Measurements from ENCODE around the gene DIP2B.
A peak's percentile ranks its signal among the peaks of the same experiment; 100 is the strongest.

DIP2B gene

DNA sequence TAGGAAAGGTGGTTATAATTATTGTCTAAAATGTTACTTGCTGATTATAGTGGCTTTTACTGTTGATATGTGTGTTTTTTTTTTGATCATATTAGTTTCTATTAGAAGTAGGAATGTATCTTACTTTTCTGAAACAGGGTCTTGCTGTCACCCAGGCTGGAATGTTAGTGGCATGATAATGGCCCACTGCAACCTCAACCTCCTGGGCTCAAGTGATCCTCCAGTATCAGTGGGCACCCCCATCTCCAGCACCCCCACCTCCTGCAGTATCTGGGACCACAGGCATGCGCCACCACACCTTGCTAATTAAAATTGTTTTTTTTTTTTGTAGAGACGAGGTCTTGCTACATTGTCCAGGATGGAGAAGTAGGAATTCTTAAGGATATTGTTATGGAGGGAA is 270.5 kb downstream of the DIP2B start:
- no peak for DNase-seq (ENCODE audit: low spot score)

DNA sequence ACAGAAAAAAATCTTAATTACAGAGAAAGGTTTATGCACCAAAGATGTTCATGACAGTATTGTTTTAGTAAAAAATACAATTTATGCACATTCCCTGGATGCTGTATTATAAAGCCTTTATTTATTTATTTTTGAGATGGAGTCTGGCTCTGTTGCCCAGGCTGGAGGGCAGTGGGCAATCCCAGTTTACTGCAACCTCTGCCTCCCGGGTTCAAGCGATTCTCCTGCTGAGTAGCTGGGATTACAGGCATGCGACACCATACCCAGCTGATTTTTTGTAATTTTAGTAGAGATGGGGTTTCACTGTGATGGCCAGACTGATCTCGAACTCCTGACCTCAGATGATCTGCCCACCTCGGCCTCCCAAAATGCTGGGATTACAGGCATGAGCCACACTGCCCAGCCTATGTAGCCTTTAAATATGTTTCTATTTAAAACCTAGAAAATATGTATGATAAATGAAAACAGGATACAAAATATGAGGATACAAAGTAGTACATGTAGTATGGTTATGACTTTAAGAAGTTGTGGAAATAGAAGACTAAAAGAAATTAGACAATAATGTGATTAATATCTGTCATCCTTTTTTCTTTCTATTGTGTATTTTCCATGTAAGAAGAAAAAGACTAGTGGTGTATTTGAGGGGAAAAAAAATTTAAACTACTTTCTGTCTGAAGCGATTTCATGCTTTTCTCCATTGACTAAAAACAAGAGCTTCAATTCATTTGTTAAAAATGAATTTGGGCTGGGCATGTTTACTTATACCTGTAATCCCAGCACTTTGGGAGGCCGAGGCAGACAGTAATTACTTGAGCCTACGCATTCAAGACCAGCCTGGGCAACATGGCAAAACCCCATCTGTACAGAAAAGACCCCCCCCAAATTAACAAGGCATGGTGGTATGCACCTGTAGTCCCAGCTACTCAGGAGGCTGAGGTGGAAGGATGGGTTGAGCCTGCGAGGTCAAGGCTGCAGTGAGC is 272.3 kb downstream of the DIP2B start:
- DNase-seq (ENCODE audit: low spot score), result no peak

DNA sequence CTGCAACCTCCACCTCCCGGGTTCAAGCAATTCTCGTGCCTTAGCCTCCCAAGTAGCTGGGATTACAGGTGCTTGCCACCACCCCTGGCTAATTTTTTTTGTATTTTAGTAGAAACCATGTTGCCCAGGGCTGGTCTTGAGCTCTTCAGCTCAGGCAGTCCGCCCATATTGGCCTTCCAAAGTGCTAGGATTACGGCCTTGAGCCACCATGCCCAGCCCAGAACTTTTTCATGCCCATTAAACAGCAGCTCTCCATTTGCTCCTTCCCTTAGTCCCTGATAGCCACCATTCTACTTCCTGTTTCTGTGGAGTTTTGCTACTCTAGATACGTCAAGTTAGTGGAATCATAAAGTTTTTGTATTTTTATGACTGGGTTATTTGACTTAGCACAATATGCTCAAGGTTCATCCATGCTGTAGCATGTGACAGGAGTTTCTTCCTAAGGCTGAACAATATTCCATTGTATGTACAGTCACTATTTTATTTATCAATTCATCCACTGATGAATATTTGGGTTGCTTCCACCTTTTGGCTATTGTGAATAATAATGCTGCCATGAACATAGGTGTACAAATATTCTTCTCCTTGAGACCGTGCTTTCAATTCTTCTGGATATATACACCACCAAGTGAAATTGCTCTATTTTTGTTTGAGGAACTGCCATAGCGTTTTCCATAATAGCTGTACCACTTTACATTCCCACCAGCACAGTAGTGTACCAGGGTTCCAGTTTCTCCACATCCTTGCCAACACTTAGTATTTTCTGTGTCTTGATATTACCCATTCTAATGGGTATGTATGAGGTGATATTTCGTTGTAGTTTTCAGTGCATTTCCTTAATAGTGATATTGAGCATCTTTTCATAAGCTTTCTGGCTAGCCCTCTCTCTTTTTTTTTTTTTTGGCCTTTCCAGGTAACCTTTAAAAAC is 274.1 kb downstream of the DIP2B start:
- DNase-seq (ENCODE audit: low spot score), result no peak

- no peak for DNase-seq (ENCODE audit: low spot score)
Observed at GRCh38 chr12:50780013-50780412, 275.2 kb downstream of the DIP2B start.

DNA sequence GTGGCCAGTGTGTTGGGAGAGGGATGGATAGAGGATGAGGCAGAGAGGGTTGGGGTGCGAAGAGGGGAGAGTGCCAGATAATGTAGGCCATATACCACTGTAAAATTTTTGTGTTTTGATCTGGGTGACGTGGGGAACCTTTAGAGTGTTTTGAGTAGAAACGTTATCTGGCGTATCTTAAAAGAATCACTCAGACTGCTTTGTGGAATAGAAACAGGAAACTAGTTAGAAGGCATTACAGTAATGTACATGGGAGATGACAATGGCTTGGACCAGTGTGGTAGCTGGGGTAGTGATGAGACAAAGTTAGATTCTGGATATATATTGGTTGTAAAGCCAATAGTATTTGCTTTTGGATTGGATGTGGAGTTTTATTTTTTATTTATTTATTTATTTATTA is 279.7 kb downstream of the DIP2B start:
- DNase-seq (ENCODE audit: low spot score), result no peak

- DNase-seq (ENCODE audit: low spot score), result no peak
Observed at GRCh38 chr12:50785406-50786001, 280.7 kb downstream of the DIP2B start.

- peak; percentile 13 for DNase-seq (ENCODE audit: low spot score)
Observed at GRCh38 chr12:50786498-50787231, 281.9 kb downstream of the DIP2B start.

DNA sequence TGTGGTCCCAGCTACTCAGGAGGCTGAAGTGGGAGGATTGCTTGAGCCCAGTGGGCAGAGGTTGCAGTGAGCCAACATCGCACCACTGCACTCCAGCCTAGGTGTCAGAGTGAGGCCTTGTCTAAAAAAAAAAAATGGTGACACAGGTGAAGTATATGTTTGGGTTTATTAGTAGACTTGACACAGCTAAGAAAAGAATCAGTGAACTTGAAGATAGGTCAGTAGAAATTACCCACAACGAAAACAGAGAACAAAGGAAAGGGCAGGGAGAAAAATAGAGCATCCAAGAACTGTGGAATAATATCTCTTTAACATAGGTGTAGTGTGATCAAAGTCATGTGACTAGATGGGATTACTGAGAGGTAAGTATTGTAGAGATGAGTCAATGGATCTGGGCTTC is 282.8 kb downstream of the DIP2B start:
- no peak for DNase-seq (ENCODE audit: low spot score)

GRCh38 chr12:50788561-50788960 is 283.8 kb downstream of the DIP2B start:
- DNase-seq (ENCODE audit: low spot score), result no peak

GRCh38 chr12:50790081-50790480 is 285.3 kb downstream of the DIP2B start:
- DNase-seq (ENCODE audit: low spot score), result no peak

Measured in COLO829 (cell line).